Right lobe of liver (tissue), 6 donors: ENCODE measurements around the gene MAST2. TPM values are rescaled to one million over a fixed set of nuclear protein-coding genes. Genes with fewer than 3 reads are reported as not detected.
"Not testable (repeated sequence)": the region's sequence is repeated elsewhere in the genome, so short reads cannot be mapped to it uniquely, and the experiment has no call there.

Experiments used
- ATAC-seq, 4 donors: fragments of 200-7000 bp; cut with Tn5 transposase; one replicate each; pipeline ENCODE4 v1.9.1; 2020; ENCODE audit warnings: mild to moderate bottlenecking in 4 of 4, moderate library complexity in 4 of 4
- DNase-seq, 3 donors: peaks; one replicate each; pipeline ENCODE4 v3.0.0-alpha.2; 2020
- H3K27ac ChIP-seq, 3 donors: fragments of 200-600 bp; one replicate each; pipeline ENCODE4 v1.8.0; 2022
- H3K27me3 ChIP-seq, 2 donors: fragments of 200-600 bp; one replicate each; pipeline ENCODE4 v1.8.0; 2022
- H3K36me3 ChIP-seq, 4 donors: fragments of 200-600 bp; sonication (generic) in 1 of 4; one replicate each; pipeline versions ENCODE4 v1.5.1 to v1.8.0; 2017 to 2022; ENCODE audit warnings: control low read depth in 1 of 4
- H3K4me1 ChIP-seq, 4 donors: fragments of 200-600 bp; sonication (generic) in 1 of 4; one replicate each; pipeline versions ENCODE4 v1.5.1 to v1.8.0; 2017 to 2022; ENCODE audit warnings: control low read depth in 1 of 4
- H3K4me3 ChIP-seq, 3 donors: fragments of 200-600 bp; one replicate each; pipeline ENCODE4 v1.8.0; 2022
- H3K9me3 ChIP-seq, 4 donors: fragments of 200-600 bp; sonication (generic) in 1 of 4; one replicate each; pipeline versions ENCODE4 v1.5.1 to v1.8.0; 2017 to 2022; ENCODE audit warnings: control low read depth in 1 of 4
- CTCF ChIP-seq, 4 donors: fragments of 200-600 bp in 3 of 4; fragments of 450-650 bp in 1 of 4; IDR thresholded peaks; one replicate each; pipeline versions ENCODE4 v1.5.1 to v1.8.0; 2016 to 2022; ENCODE audit warnings: antibody characterized with exemption in 4 of 4, mild to moderate bottlenecking in 2 of 4
- POLR2A ChIP-seq: fragments of 450-650 bp; IDR thresholded peaks from one replicate; pipeline ENCODE4 v1.6.1; 2017; ENCODE audit warnings: antibody characterized with exemption, mild to moderate bottlenecking
- WGBS: methylation state at CpG from one replicate; pipeline ENCODE4 v1.1.6; 2018; ENCODE audit warnings: low coverage, low lambda C conversion rate; ENCODE audit not compliant: insufficient coverage; ENCODE audit errors: missing lambda C conversion rate; 5-methylcytosine and 5-hydroxymethylcytosine counted together
- intact Hi-C, 2 donors: fragments of 100-400 bp; cut with DNase I; formaldehyde crosslinking; loops; one replicate each; pipeline versions ENCODE4 v1.11.2 to v1.14.1; 2022
- total RNA-seq, 6 experiments: library from RNA; depleted of rRNA in 2 of 6; stranded (reverse); fragments of >200 nt in 2 of 6; fragmentation: NEBNext Ultra II Directional in 3 of 6; extraction: Animal tissue kit (Norgen Biotek cat#: 25700) in 3 of 6; gene quantifications; one replicate each; pipeline versions ENCODE4 v1.1.0 to v1.2.4, GENCODE V29; 2016 to 2023
- donor health status: DM: no; HTN: yes; CAD: no.
- donor health status: DM: no; HTN: no; CAD: no.
- donor health status: DM: no; HTN: no; CAD: no.
- donor health status: DM: no; HTN: yes; CAD: no.
- donor health status: DM: no; HTN: yes; CAD: no.

MAST2 gene
- total RNA-seq, 6 experiments from 2014 or later, result 9.9 to 14.9 (median 12.3) TPM

- peak overlapping the region in 2 of 3 donors; percentile 27 to 84 for H3K27ac ChIP-seq
- TF ChIP-seq POLR2A, result no peak
- TF ChIP-seq CTCF (IDR thresholded peaks at IDR 0.05), result no peak
- ATAC-seq (peak in 3 of 4 donors; percentile 36 to 89 (median 50)), DNase-seq (peak in 1 of 3 donors; percentile 80)
- no peaks in the 10 kb centered on the region for H3K27me3 ChIP-seq
- peaks cover 0 to 21% (median 2%) of the 10 kb centered on the region in 4 donors for H3K4me1 ChIP-seq
- 41% methylated on average over 11 of the region's 11 CpGs for WGBS
- no peaks in the 10 kb centered on the region for H3K9me3 ChIP-seq
- H3K36me3 ChIP-seq, result no peaks in the 10 kb centered on the region
- intact Hi-C loops, result loop anchor here in 1 of 2 donors (5.0 kb wide), 1 partner anchor 115 kb away; the partner anchor contains the start of genes GPBP1L1 and TMEM69
- peak overlapping the region; percentile 38 to 64 (median 49) for H3K4me3 ChIP-seq
Measured at GRCh38 chr1:45802343-45803298, 791 bp upstream of the MAST2 start.

GRCh38 chr1:45803781-45804668 lies 613 bp downstream of the MAST2 start:
- not testable (repeated sequence) for H3K27me3 ChIP-seq, H3K36me3 ChIP-seq, H3K9me3 ChIP-seq
- intact Hi-C loops, result loop anchor here in 1 of 2 donors (5.0 kb wide), 1 partner anchor 117 kb away; the partner anchor contains the start of genes GPBP1L1 and TMEM69
- Histone ChIP-seq H3K4me3 (peak overlapping the region; percentile 40 to 64 (median 49)), H3K4me1 (peaks cover 0 to 21% (median 2%) of the 10 kb centered on the region in 4 donors), H3K27ac (peak overlapping the region; percentile 28 to 51 (median 33))
- WGBS, result under 1% methylated on average over 16 of the region's 60 CpGs
- peak; percentile 44 to 62 (median 56) for DNase-seq
- peak in 1 of 4 donors; percentile 1 for TF ChIP-seq CTCF (IDR thresholded peaks at IDR 0.05)
- ATAC-seq, result peak; percentile 9 to 49 (median 39)

GRCh38 chr1:45804669-45804969 lies 1.2 kb downstream of the MAST2 start:
- peak; percentile 43 to 46 (median 44) for ATAC-seq
- Histone ChIP-seq H3K27ac (peak overlapping the region; percentile 28 to 51 (median 33)), H3K4me3 (peak overlapping the region; percentile 40 to 53 (median 41)), H3K4me1 (peaks cover 0 to 21% (median 2%) of the 10 kb centered on the region in 4 donors), H3K9me3 (no peaks in the 10 kb centered on the region), H3K27me3 (no peaks in the 10 kb centered on the region), H3K36me3 (no peaks in the 10 kb centered on the region)
- no peak for DNase-seq
- 34% methylated on average over 2 of the region's 2 CpGs for WGBS
- intact Hi-C loops, result loop anchor here in 1 of 2 donors (5.0 kb wide), 1 partner anchor 117 kb away; the partner anchor contains the start of genes GPBP1L1 and TMEM69
- TF ChIP-seq CTCF (IDR thresholded peaks at IDR 0.05) (no peak), POLR2A (no peak)

- H3K4me3 ChIP-seq, result no peak overlapping the region
- no peak overlapping the region for H3K27ac ChIP-seq
- H3K27me3 ChIP-seq, result no peaks in the 10 kb centered on the region
- DNase-seq (no peak), ATAC-seq (no peak)
- H3K36me3 ChIP-seq, result no peaks in the 10 kb centered on the region
- intact Hi-C loops, result no loop called here
- 94% methylated on average over 4 of the region's 4 CpGs for WGBS
- H3K4me1 ChIP-seq, result peaks cover 0 to 21% (median 2%) of the 10 kb centered on the region in 4 donors
- TF ChIP-seq POLR2A (no peak), CTCF (IDR thresholded peaks at IDR 0.05) (no peak)
- no peaks in the 10 kb centered on the region for H3K9me3 ChIP-seq
Measured at GRCh38 chr1:45806129-45806528, 2.7 kb downstream of the MAST2 start.
